ENCODE data around the gene TRAF7. TPM values are rescaled to one million over a fixed set of nuclear protein-coding genes. Genes with fewer than 3 reads are reported as not detected.
A peak's percentile ranks its signal among the peaks of the same experiment; 100 is the strongest.
"Not testable (repeated sequence)": the region's sequence is repeated elsewhere in the genome, so short reads cannot be mapped to it uniquely, and the experiment has no call there.

The TRAF7 gene
- total RNA-seq, 1 experiment from 2014 or later: 160 TPM

DNA sequence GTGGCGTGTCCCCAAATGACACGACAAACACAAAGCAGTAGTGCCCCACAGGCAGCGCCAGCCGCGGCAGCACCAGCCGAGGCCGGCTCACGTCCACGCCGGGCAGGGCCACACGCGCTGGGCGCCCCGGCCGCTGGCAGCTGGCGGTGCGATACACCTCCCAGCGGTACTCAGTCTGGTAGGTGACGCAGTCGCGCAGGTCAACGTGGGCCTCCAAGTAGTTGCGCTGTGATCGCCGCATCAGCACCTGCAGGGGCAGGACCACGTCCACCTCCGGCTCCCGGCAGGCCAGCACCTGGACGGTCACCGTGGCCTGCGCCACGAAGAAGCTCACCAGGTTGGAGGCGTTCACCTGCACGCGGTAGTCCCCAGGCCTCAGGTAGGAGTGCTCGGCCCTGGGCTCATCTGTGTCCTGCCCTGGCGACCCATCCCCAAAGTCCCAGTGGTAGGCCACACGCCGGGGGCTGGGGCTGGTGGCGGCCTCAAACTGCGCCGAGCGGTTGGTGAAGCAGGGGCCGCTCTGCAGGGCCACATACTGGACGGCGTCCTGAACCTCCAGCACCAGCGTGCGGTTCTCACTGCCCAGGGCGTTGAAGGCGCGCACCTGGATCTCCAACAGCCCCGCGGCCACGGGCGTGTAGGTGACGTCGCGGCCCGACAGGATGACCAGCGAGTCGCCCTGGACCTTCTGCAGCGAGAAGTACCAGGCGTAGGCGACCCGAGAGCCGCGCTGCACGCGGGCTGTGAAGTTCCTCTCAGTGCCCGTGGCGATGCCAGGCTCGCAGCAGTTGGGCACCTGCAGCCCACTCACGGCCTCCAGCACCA is 46.9 kb upstream of the TRAF7 start:
- DNase-seq (ENCODE audit: low read depth, low spot score); POLR2A ChIA-PET; H3K27ac ChIP-seq (ENCODE audit: low read depth, low read length); H3K79me2 ChIP-seq (ENCODE audit: insufficient read depth, low read length); RAD21 ChIA-PET (ENCODE audit: low non-redundant PET in 1 of 2, low total read pairs in 2 of 2, uncharacterized antibody in 2 of 2, unreplicated experiment in 2 of 2); CTCF ChIA-PET; H2AFZ ChIP-seq (ENCODE audit: low read depth, low read length, poor library complexity, severe bottlenecking); H3K4me3 ChIP-seq (replicated peaks in 1 of 2; ENCODE audit: low read depth in 1 of 2, low read length in 2 of 2); H3K27me3 ChIP-seq (ENCODE audit: insufficient read depth, low read length); H3K9me3 ChIP-seq (ENCODE audit: control insufficient read depth in 1 of 2, insufficient read depth in 1 of 2, low read depth in 1 of 2, low read length in 2 of 2); H3K9me2 ChIP-seq (ENCODE audit: insufficient read depth); H3K4me1 ChIP-seq (ENCODE audit: control insufficient read depth in 1 of 2, insufficient read depth in 2 of 2, low read length in 2 of 2); BruUV-seq (replicated peaks); H3K4me2 ChIP-seq (ENCODE audit: low read length); H3K9ac ChIP-seq (ENCODE audit: low read length); H3K36me3 ChIP-seq (ENCODE audit: control insufficient read depth in 1 of 2, insufficient read depth in 2 of 2, low read length in 2 of 2); H4K20me1 ChIP-seq (ENCODE audit: insufficient read depth); intact Hi-C loops (cut with micrococcal nuclease): not testable (repeated sequence)
- 0 out of 2 replicates have a peak, but pooled peaks have one; percentile 8 for ATAC-seq

DNA sequence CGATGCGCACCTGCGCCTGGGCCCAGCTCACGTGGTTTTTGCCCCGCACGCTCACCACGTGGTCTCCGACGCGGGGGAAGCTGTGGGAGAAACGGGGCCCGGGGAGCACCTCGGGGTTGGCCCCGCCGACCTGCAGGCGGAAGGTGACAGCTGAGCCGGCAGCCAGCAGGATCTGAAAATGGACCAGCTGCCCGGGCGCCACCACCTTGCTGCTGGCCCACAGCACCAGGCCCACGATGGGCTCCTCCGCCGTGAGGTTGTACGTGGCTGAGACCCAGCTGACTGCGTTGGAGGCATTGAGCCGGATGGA is 46.4 kb upstream of the TRAF7 start:
- H4K20me1 ChIP-seq (ENCODE audit: insufficient read depth); intact Hi-C loops (cut with micrococcal nuclease); H3K4me3 ChIP-seq (replicated peaks in 1 of 2; ENCODE audit: low read depth in 1 of 2, low read length in 2 of 2); RAD21 ChIA-PET (ENCODE audit: low non-redundant PET in 1 of 2, low total read pairs in 2 of 2, uncharacterized antibody in 2 of 2, unreplicated experiment in 2 of 2); BruUV-seq (replicated peaks); CTCF ChIA-PET; H3K4me2 ChIP-seq (ENCODE audit: low read length); H3K36me3 ChIP-seq (ENCODE audit: control insufficient read depth in 1 of 2, insufficient read depth in 2 of 2, low read length in 2 of 2); H3K4me1 ChIP-seq (ENCODE audit: control insufficient read depth in 1 of 2, insufficient read depth in 2 of 2, low read length in 2 of 2); H3K79me2 ChIP-seq (ENCODE audit: insufficient read depth, low read length); H3K27me3 ChIP-seq (ENCODE audit: insufficient read depth, low read length); H3K9me3 ChIP-seq (ENCODE audit: control insufficient read depth in 1 of 2, insufficient read depth in 1 of 2, low read depth in 1 of 2, low read length in 2 of 2); DNase-seq (ENCODE audit: low read depth, low spot score); H3K9me2 ChIP-seq (ENCODE audit: insufficient read depth); ATAC-seq; POLR2A ChIA-PET; H2AFZ ChIP-seq (ENCODE audit: low read depth, low read length, poor library complexity, severe bottlenecking); H3K27ac ChIP-seq (ENCODE audit: low read depth, low read length); H3K9ac ChIP-seq (ENCODE audit: low read length): not testable (repeated sequence)

DNA sequence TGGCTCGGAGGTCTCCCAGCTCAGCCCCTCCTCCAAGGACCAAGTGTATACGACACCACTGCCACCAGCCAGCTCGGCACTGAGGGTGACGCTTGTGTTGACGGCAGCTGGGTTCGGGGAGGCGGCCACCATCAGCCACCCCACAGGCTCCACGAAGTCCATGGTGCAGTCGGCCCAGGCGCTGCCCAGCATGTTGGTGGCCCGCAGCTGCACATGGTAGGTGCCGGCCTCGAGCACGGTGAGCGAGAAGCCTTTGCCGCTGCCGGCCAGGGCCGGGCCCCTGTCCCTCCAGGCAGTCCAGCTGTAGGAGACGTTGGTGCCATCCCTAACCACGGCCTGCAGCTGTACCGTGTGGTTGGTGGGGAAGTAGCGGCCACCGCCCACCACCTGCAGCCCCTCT is 45.7 kb upstream of the TRAF7 start:
- BruUV-seq (replicated peaks); H3K4me1 ChIP-seq (ENCODE audit: control insufficient read depth in 1 of 2, insufficient read depth in 2 of 2, low read length in 2 of 2); H4K20me1 ChIP-seq (ENCODE audit: insufficient read depth); H3K4me3 ChIP-seq (replicated peaks in 1 of 2; ENCODE audit: low read depth in 1 of 2, low read length in 2 of 2); H3K27ac ChIP-seq (ENCODE audit: low read depth, low read length); H3K79me2 ChIP-seq (ENCODE audit: insufficient read depth, low read length); H3K36me3 ChIP-seq (ENCODE audit: control insufficient read depth in 1 of 2, insufficient read depth in 2 of 2, low read length in 2 of 2); H2AFZ ChIP-seq (ENCODE audit: low read depth, low read length, poor library complexity, severe bottlenecking); POLR2A ChIA-PET; H3K9me3 ChIP-seq (ENCODE audit: control insufficient read depth in 1 of 2, insufficient read depth in 1 of 2, low read depth in 1 of 2, low read length in 2 of 2); DNase-seq (ENCODE audit: low read depth, low spot score); H3K9ac ChIP-seq (ENCODE audit: low read length); RAD21 ChIA-PET (ENCODE audit: low non-redundant PET in 1 of 2, low total read pairs in 2 of 2, uncharacterized antibody in 2 of 2, unreplicated experiment in 2 of 2); CTCF ChIA-PET; H3K9me2 ChIP-seq (ENCODE audit: insufficient read depth); H3K4me2 ChIP-seq (ENCODE audit: low read length); H3K27me3 ChIP-seq (ENCODE audit: insufficient read depth, low read length); intact Hi-C loops (cut with micrococcal nuclease): not testable (repeated sequence)
- 0 out of 2 replicates have a peak, but pooled peaks have one; percentile 11 for ATAC-seq

DNA sequence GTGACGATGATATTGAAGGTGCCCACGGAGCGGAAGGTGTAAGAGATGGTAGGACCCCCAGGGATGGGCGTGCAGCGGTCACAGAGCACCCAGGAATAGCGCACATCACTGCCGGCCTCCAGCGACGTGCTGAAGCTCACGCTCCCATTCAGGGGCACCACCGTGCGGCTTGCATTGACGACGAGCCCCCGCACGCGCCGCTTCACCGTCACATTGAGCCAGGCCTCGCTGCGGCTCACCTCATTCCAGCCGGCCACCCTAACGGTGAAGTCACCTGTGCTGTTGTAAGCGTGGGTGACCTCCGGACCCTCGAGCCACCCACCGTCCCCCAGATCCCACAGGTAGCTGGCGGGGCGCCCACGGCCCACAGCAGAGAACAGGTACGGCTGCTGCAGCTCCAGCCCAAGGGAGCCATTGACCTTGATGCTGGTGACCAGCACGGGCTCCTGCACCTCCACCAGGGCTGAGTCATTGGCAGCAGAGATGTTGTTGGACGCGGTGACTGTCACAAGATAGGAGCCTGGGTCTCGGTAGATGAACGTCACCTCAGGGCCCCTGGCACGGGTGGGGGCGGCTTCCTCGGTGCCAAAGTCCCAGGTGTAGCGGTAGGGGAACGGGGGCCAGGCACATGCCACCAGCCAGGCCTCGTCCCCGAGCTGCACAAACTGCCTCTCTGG is 45.1 kb upstream of the TRAF7 start:
- BruUV-seq (replicated peaks): TSS peak; percentile 18
- H3K4me2 ChIP-seq (ENCODE audit: low read length); H4K20me1 ChIP-seq (ENCODE audit: insufficient read depth); H3K9me2 ChIP-seq (ENCODE audit: insufficient read depth); H3K9ac ChIP-seq (ENCODE audit: low read length); RAD21 ChIA-PET (ENCODE audit: low non-redundant PET in 1 of 2, low total read pairs in 2 of 2, uncharacterized antibody in 2 of 2, unreplicated experiment in 2 of 2); CTCF ChIA-PET; DNase-seq (ENCODE audit: low read depth, low spot score); H3K36me3 ChIP-seq (ENCODE audit: control insufficient read depth in 1 of 2, insufficient read depth in 2 of 2, low read length in 2 of 2); H3K79me2 ChIP-seq (ENCODE audit: insufficient read depth, low read length); H3K27me3 ChIP-seq (ENCODE audit: insufficient read depth, low read length); H3K4me1 ChIP-seq (ENCODE audit: control insufficient read depth in 1 of 2, insufficient read depth in 2 of 2, low read length in 2 of 2); H2AFZ ChIP-seq (ENCODE audit: low read depth, low read length, poor library complexity, severe bottlenecking); H3K4me3 ChIP-seq (replicated peaks in 1 of 2; ENCODE audit: low read depth in 1 of 2, low read length in 2 of 2); POLR2A ChIA-PET; intact Hi-C loops (cut with micrococcal nuclease); H3K27ac ChIP-seq (ENCODE audit: low read depth, low read length); ATAC-seq; H3K9me3 ChIP-seq (ENCODE audit: control insufficient read depth in 1 of 2, insufficient read depth in 1 of 2, low read depth in 1 of 2, low read length in 2 of 2): not testable (repeated sequence)
